Colonic mucosa (tissue), 4 donors: Measurements from ENCODE around the gene CSF2. TPM values are rescaled to one million over a fixed set of nuclear protein-coding genes. Genes with fewer than 3 reads are reported as not detected.

Experiments used
- DNase-seq: peaks from one replicate; pipeline ENCODE4 v3.0.0-alpha.2; 2020
- H3K27ac ChIP-seq: fragments of 200-600 bp; one replicate; pipeline ENCODE4 v1.8.0; 2021
- H3K27me3 ChIP-seq: fragments of 200-600 bp; one replicate; pipeline ENCODE4 v1.8.0; 2021
- H3K36me3 ChIP-seq: fragments of 200-600 bp; one replicate; pipeline ENCODE4 v1.8.0; 2021
- H3K4me1 ChIP-seq: fragments of 200-600 bp; one replicate; pipeline ENCODE4 v1.8.0; 2021; ENCODE audit warnings: mild to moderate bottlenecking
- H3K4me3 ChIP-seq: fragments of 200-600 bp; one replicate; pipeline ENCODE4 v1.8.0; 2021
- H3K9ac ChIP-seq, 2 donors: one replicate each; pipeline ENCODE4 v1.7.0; 2013; ENCODE audit warnings: control low read depth in 2 of 2, low read depth in 2 of 2, low read length in 2 of 2
- H3K9me3 ChIP-seq: fragments of 200-600 bp; one replicate; pipeline ENCODE4 v1.8.0; 2021
- intact Hi-C: fragments of 100-400 bp; cut with DNase I; formaldehyde crosslinking; loops from one replicate; pipeline ENCODE4 v1.14.1; 2022
- total RNA-seq, 2 donors: library from RNA; stranded (reverse); fragmentation: NEBNext Ultra II Directional in 1 of 2; extraction: Animal tissue kit (Norgen Biotek cat#: 25700) in 1 of 2; gene quantifications; one replicate each; pipeline ENCODE4 v1.2.1, GENCODE V29; 2021
- TF ChIP-seq, protein P1 (sequence below): fragments of 200-600 bp; IDR thresholded peaks from one replicate; pipeline ENCODE4 v1.8.0; 2022; ENCODE audit warnings: antibody characterized with exemption, mild to moderate bottlenecking
- donor health status: healthy.
- donor health status: DM: no; HTN: no; CAD: no.
- donor health status: DM: no; HTN: no; CAD: no.

The CSF2 gene
- total RNA-seq, 2 donors from 2014 or later, result 0.67 TPM; not detected in 1

DNA sequence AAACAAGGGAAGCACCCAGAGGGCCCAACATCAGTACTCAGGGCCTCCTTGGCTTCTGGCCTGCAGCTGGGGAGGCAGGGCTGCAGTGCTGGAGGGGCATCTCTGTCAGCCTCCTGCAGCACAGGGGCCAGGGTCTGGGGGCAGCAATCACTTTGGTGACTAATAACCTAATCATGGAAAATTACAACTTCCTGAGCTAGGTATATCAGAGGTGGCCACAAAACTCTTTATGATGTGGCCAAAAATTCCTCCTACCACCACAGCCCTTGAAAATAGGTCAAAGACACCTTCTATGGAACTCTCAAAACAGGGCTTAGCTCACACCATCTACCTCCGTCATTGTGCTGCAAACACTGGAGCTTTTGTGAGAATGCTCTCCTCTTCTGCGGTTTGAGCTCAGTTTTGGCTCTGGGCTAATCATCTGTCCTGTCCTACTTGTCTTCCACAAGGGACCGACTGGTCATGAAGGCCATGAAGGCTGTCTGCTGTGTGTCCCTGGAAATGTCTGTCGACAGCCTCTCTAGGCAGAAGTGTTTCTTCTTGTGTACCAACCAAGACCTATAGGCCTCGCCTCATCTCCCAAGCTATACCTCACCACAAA lies 28.6 kb downstream of the CSF2 start:
- intact Hi-C loops, result no loop called here
- Histone ChIP-seq H3K4me3 (no peak overlapping the region), H3K9ac (no peak overlapping the region), H3K27me3 (no peaks in the 10 kb centered on the region), H3K27ac (no peak overlapping the region), H3K36me3 (no peaks in the 10 kb centered on the region), H3K4me1 (no peaks in the 10 kb centered on the region), H3K9me3 (no peaks in the 10 kb centered on the region)
- TF ChIP-seq, protein P1, sequence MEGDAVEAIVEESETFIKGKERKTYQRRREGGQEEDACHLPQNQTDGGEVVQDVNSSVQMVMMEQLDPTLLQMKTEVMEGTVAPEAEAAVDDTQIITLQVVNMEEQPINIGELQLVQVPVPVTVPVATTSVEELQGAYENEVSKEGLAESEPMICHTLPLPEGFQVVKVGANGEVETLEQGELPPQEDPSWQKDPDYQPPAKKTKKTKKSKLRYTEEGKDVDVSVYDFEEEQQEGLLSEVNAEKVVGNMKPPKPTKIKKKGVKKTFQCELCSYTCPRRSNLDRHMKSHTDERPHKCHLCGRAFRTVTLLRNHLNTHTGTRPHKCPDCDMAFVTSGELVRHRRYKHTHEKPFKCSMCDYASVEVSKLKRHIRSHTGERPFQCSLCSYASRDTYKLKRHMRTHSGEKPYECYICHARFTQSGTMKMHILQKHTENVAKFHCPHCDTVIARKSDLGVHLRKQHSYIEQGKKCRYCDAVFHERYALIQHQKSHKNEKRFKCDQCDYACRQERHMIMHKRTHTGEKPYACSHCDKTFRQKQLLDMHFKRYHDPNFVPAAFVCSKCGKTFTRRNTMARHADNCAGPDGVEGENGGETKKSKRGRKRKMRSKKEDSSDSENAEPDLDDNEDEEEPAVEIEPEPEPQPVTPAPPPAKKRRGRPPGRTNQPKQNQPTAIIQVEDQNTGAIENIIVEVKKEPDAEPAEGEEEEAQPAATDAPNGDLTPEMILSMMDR, result no peak
- DNase-seq, result no peak

DNA sequence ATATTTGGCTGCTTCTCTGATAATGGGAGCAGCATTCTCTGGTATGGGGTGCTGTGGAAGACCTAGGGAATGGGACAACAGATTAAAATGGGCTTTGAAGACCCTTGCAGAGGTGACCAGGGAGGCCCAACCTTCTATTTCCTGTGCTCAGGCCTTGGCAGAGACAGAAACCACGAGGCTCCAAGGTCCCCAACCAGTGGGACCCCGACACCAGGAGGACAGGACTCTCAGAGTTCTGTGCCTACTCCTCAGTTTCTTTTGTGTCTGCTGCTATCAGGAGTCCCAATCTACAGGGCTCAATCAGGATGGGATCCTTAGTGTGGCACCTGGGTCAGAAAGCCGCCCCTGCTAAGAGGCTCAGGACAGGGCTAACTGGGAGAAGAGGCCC lies 29.3 kb downstream of the CSF2 start:
- Histone ChIP-seq H3K27me3 (no peaks in the 10 kb centered on the region), H3K9me3 (no peaks in the 10 kb centered on the region), H3K27ac (peak overlapping the region; percentile 50), H3K4me3 (no peak overlapping the region), H3K36me3 (no peaks in the 10 kb centered on the region), H3K9ac (no peak overlapping the region), H3K4me1 (no peaks in the 10 kb centered on the region)
- TF ChIP-seq, protein P1, result no peak
- intact Hi-C loops, result no loop called here
- DNase-seq, result no peak

DNA sequence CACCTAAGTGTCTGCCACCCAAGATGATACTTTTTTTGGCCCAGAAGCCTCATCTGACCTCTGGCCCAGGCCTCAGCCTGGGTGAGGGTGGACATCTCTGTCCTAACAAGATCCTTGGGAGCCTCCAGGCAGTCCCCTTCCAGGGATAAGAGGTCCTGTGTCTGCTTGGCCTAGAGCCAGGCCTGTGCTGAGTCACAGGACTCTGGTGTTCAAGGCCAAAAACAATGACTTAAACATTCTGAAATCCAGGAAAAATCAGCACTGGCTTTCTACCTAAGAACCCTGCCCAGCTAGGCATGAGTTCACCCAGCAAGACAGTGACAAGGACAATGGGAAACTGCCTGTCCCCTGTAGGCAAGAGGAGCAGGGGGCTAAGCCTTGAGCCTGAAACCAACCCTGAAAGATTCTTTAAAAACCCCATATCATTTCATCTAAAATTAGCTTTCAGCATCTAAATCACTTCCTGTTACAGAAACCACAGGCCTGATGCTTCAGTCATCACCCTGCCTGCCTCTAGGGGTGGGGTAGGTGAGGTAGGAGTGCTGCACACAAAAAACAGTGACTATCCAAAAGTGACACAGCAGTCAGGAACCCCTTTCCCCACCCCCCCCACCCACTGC lies 29.9 kb downstream of the CSF2 start:
- no peaks in the 10 kb centered on the region for H3K9me3 ChIP-seq
- TF ChIP-seq, protein P1, result no peak
- no peaks in the 10 kb centered on the region for H3K4me1 ChIP-seq
- H3K9ac ChIP-seq, result no peak overlapping the region
- intact Hi-C loops, result no loop called here
- H3K27ac ChIP-seq, result peak overlapping the region; percentile 50
- H3K4me3 ChIP-seq, result no peak overlapping the region
- H3K27me3 ChIP-seq, result no peaks in the 10 kb centered on the region
- DNase-seq, result peak; percentile 44
- no peaks in the 10 kb centered on the region for H3K36me3 ChIP-seq

DNA sequence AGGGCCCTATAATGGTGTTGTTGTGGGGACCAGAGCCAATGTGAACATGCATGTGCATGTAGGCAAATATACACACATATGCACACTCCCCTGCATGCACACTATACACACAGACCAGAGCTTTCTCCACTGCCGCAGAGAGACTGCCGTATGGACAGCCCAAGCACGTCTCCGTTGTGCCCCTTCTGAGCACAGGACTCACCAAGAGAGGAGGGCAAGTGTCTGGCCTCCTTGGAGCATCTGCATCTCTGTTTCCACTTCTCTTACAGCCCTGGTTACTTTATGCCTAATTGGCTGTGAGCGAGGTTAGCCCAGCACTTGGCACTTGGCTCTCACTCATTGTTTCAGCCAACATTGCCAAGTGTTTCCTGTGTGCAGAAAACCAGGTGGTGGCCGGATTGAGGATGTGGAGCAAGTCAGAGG lies 30.4 kb downstream of the CSF2 start:
- no peak for DNase-seq
- Histone ChIP-seq H3K4me3 (no peak overlapping the region), H3K9me3 (no peaks in the 10 kb centered on the region), H3K4me1 (no peaks in the 10 kb centered on the region), H3K9ac (no peak overlapping the region), H3K36me3 (no peaks in the 10 kb centered on the region), H3K27ac (no peak overlapping the region), H3K27me3 (no peaks in the 10 kb centered on the region)
- intact Hi-C loops, result no loop called here
- TF ChIP-seq, protein P1, result no peak

DNA sequence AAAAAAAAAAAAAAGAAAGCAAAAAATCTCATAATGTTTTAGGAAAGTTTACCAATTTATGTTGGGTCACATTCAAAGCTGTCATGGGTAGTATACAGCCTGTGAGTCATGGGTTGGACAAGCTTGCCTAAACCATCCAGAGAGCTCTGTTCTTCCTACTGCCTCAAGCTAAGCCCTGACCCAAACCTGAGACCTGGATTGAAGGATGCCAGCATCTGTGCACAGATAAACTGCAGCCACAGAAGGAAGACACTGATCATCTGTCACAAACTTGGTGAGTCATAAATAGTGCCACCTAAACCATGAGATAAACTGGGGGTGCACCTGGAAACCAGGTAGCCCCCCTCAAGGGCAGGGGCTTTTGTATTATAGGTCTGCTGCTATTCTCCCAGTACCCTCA lies 31.0 kb downstream of the CSF2 start:
- Histone ChIP-seq H3K9me3 (no peaks in the 10 kb centered on the region), H3K9ac (no peak overlapping the region), H3K4me3 (no peak overlapping the region), H3K36me3 (no peaks in the 10 kb centered on the region), H3K27ac (no peak overlapping the region), H3K4me1 (no peaks in the 10 kb centered on the region), H3K27me3 (no peaks in the 10 kb centered on the region)
- TF ChIP-seq, protein P1, result no peak
- intact Hi-C loops, result no loop called here
- DNase-seq, result no peak
